GOT3 (cell line): ENCODE measurements around the gene ROR1.
"Not testable (repeated sequence)": the region's sequence is repeated elsewhere in the genome, so short reads cannot be mapped to it uniquely, and the experiment has no call there.

Experiments
- DNase-seq: peaks from one replicate; lab custom pipeline; 2025; ENCODE audit warnings: mixed read lengths; lab: John Stamatoyannopoulos, UW

ROR1 gene

DNA sequence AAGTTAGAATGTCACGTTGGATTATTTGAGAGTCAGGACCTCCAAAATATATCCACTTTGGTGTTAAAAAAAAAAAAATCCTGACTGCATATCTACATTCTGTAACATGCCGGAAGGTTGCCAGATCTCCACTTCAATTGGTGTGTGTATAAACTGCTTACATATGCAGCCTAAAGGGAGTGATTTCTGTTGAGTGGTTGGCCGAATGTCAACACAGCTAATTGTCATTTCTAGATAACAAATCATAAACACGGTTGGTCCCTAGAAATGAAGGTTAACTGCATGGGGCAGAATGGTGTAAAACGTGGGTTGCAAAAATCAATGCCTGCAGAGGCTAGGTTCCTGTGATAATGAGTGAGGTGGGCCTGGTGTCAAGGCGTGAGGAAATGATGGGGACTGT is 15.0 kb upstream of the ROR1 start:
- no peak for DNase-seq

GRCh38 chr1:63759778-63760177 is 14.0 kb upstream of the ROR1 start:
- DNase-seq: no peak

DNA sequence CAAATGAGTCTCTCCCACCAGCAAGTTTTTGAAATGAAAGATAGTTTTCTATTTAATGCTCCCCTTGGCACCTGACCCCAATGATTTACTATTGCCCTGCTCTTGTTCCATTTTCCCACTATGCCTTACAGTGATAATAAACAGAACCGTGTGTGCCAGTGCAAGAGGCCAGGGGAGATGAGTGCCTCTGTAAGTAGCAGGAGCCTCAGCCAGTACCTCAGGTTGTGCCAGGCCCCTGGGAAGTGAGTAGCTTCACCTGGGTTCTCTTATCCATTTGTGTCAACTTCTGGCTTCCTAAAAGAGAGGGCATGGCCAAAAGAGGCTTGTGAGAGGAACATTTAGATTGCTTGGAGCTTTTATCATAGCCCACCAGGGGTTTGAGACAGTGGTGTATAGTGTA is 3.4 kb upstream of the ROR1 start:
- DNase-seq: no peak

DNA sequence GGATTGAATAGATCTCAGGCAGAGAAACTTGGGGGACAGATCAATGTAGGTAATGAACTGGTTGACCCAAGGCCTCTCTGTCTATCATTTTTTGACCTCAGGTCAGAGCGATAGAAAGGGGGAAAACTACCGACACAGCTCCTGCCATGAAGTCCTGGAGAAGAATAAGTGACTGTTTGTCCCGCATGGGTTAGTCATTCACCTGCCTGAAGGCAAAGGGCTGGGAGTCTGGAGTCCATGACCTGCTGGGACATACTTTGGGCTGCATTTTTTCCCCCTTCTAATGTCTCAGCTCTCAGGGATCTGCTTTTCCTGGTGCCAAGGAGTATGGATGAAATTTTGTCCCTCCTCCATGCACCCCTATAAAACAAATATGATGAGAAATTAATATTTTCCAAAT is 1.6 kb upstream of the ROR1 start:
- DNase-seq: no peak

DNA sequence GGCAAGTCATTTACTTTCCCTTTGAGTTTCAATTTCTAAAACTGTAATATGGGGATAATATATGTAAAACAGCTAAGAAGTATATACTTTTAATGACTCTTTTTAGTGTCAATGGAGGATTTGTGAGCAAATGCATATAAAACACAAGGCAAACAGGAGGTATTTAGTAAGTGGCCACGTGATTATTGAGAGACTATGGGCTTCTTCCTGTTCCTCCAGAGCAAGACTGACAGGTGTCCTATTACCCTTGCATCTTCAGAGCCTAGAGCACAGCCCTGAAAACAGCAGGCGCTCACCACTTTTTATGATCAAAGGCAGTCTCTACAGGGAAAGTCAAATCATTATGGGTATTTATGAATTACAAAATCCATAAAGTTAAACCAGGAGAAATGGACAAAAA is 941 bp upstream of the ROR1 start:
- DNase-seq: no peak

DNA sequence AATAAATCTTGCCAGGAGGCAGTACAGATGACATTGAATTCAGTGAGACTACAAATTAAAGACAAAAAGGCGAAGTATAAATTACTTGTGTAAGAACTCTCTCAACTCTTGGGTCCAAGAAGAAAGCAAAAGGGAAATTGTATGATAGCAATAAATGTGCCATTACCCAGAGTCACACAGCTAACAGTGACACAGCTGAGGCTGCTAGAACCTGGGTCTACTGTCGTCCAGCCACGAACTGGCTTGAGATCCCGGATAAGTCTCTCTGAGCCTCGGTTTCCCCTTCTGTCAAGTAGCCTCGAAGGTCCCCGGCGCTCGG is 362 bp upstream of the ROR1 start:
- no peak for DNase-seq

DNA sequence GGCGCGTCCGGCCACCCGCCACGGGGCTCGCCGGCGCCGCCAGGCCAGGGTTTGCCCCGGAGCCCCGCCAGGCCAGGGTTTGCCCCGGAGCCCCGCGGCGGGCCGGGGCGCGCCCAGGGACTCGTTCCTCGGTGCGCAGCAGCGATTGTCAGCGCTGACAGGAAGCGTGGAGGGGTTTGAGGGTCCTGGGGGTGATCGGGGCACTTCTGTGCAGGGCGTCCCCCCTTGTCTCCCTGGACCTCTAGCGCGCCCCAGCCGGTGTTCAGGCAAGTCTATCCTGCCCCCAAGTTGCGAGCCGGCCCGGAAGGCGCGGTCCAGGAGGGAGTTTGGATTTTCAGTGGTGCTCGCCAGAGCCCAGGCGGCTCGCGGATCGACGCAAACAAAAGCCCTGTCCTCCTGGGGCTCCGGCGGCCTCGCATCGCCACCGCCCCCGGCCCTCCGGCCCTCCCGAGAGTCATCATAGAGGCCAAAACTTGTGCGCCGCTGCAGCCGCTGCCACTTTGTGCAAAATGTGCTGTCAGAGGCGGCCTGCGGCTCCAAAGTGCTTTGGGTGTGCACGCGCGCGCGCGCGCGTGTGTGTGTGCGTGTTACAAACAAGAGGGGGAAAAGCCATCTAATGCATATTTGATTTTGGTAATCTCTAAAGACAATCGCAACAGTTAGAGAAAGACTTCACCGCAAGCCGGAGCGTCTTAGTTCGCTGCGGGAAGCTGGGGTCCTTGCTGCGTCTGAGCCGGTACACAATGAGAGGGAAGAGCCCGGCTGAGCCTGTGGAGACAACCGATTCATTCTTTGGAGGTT is 1.0 kb downstream of the ROR1 start:
- DNase-seq: no peak

DNA sequence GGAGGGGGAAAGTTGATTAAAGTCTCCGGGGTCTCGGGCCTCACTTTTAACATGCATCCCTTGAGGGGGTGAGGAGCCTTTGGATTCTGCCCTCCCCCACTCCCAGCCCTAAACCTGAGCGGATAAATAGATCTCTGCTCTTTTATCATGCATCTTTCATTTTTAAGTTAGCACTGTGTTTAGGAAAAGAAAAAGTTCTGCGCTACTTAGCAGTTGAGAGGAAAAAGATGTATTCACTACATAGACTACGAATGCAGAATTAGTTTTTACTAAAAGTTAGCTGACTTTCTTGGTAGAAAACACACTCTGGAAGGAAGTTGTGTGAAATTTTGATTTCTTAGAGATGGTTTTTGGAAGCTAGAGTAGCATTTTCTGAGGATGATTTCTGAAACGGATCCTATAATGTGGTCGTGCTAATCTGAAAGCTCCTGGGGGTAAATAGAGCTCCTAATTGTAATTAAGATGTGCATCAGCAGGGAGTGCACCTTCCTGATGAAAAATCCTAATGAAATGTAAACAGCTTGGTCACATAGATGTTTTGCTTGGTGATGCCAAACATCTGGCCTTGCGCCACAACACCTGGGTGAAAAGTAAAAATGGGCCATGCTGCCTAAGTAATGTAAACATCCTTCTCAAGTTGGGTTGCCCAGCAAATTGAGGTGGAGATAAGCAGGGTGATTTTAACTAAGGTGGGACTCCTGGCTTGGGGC is 1.8 kb downstream of the ROR1 start:
- DNase-seq: no peak

- DNase-seq: no peak
Observed at GRCh38 chr1:63777286-63777685, 3.5 kb downstream of the ROR1 start.

DNA sequence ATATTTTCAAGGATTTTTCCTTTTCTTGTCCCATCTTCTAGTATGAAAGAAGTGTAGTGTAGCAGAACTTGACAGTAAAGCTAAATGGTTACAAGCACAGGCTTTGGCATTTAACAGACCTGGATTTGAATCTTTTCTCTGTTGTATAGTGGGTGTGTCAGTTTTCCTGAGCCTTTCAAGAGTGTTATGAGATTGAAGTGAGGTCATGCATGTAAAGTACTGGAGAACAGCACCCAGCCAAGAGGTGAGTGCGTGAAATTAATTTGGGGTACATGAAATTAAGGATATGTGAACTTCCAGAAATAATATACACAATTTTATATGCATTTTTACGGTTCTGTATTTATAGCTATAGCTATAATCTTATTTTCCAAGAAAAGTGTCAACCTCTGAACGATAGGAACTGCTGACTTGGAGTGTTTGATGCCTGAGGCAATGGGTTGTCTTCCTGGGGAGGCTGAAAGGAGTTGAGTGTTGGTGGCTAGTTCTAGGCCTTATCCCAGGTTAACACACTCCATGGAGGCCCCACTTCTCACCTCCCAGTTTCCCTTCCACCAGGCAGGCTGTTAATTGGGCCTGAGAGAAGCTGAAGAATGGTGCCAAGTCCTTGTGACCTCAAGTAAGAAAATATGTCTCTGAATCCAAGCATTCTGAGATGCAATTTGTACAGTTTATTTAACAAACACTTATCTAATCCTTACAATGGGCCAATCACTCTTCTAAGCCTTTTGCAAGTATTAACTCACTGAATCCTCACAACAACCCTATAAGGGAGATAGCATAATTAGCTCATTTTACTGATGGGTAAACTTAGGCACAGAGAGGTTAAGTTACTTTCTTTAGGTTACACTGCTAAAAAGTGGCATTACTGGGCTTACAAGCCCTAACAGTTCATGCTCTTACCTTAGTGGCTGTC is 4.4 kb downstream of the ROR1 start:
- no peak for DNase-seq

GRCh38 chr1:63779338-63780211 is 5.8 kb downstream of the ROR1 start:
- DNase-seq: no peak

GRCh38 chr1:63780565-63780964 is 6.7 kb downstream of the ROR1 start:
- DNase-seq: no peak

DNA sequence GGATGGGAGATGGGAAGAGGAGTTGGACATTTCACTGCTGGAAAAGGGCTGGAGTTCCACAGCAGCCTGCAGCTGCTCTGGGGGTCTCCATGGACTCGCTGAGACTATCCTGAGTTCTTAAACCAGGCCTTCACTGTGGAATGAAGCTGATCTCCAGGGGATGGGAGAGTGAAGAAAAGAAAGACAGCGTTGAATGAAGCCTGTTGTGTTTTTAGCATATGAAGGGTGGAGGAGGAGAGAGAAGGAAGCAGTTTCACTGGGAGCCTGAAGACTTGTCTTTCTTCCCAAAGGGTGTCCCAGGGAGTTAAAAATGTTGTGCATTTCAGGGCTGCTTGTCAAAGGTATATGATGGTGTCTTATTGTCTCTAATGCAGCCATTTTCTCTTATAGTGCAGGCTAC is 9.2 kb downstream of the ROR1 start:
- DNase-seq: no peak

- no peak for DNase-seq
Observed at GRCh38 chr1:63784083-63784482, 10.3 kb downstream of the ROR1 start.

DNA sequence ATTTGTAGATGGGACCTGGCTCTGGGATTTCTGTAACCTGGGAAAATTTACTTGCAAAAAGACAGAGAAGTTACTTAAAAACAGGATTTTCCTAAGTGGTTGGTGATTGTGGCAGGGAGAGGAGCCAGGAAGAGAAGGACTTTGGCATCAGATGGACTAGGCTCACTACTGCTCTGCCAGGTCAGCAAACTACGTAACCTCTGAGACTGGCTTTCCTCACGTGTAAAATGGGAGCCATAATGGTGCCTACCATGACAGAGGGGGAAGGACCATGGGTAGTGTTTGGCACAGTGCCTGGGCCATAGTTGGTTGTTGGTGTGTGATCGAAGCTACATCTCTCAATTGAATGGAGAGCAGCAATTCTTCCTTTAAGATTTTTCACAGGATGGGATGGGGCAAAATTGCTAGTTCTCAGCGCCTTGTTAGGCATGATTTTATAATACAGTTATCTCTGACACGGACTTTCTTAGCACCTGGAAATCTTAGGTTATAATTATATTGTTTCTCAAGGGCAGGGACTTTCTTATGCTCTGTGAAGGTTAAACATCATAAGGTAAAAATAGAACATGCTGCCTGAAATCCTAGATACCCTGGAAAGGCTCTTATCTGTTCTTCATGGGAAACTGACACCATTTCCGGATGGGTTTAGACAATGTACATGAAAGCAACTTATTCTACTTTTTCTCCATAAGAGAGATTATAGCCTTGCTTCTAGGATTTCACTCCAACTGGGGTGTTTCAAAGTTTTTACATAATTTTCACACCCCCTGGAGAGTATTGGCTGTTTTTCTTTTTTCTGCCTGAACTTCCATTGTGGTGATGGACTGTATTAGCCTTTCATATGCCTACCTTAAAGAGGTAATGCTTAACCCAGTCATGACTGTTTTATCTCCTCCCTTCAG is 10.9 kb downstream of the ROR1 start:
- DNase-seq: no peak

DNA sequence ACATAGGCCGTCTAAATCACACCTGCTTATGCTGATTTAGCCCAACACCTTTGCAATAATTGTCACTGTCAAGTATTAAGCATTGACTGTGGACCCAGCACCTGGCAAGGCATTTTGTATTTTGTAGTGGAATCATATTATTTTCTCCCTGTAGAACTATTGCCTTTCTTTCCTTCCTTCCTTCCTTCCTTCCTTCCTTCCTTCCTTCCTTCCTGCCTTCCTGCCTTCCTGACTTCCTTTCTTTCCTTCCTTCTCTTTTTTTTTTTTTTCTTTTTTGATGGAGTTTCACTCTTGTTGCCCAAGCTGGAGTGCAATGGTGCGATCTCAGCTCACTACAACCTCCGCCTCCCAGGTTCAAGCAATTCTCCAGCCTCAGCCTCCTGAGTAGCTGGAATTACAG is 13.5 kb downstream of the ROR1 start:
- DNase-seq: not testable (repeated sequence)

- DNase-seq: no peak
Observed at GRCh38 chr1:63787875-63788274, 14.1 kb downstream of the ROR1 start.

DNA sequence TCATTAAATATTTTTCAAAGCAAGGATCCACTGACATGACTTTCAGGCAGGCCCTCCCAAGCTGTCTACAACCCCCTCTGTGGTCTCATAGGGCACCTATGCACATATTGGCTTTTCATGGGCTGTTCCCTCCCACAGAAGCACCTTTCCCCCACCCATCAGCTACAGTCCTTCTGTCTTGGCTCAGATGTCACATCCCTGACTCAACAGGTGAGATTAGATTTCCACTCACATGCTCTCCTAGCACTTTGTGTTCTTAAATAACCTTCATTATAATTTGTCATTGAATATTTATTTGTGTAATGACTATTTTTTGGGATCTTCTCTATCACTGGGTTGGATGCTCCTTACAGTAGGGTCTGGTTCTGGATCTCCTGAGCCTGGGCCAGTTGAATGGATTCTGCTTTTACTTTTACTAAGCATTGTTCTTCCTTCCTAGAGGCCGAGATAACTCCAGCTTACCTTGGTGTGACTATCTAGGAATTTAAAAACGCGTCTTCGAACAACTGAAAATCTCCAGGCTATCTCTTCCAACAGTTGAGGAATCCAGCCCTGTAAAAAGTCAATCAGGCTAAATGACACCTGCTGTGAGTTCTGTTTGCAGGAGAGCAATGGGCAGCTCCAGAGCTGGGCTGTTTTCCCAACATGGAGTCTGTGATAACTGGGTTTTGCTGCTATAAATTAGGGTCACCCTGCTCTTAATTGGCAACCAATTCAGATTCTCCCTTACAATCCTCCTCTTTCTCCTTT is 16.2 kb downstream of the ROR1 start:
- no peak for DNase-seq

- DNase-seq: no peak
Observed at GRCh38 chr1:63790989-63791388, 17.2 kb downstream of the ROR1 start.

DNA sequence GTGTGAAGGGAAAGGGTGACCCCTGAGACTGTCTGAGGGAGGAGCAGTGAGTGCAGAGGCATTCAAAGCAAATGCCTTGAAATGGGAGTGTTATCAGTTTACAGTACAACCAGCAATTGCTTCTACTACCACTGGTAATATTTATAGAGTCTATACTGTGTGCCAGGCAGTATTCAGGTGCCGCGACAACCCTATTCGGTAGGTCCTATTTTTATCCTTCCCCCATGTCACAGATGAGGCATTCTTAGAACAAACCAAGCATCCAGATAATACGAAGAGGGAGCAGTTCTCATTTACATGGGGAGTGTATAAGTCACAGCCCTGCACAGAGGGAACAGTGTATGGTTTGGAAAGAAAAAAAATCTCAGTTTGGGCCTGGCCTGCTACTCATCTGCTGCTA is 18.3 kb downstream of the ROR1 start:
- DNase-seq: no peak
